ENCODE data around the gene CIB4. TPM values are rescaled to one million over a fixed set of nuclear protein-coding genes. Genes with fewer than 3 reads are reported as not detected.
"Not testable (repeated sequence)": the region's sequence is repeated elsewhere in the genome, so short reads cannot be mapped to it uniquely, and the experiment has no call there.

The CIB4 gene
- total and polyA plus RNA-seq, 2 experiments from 2014 or later, result not detected

- 9 to 12% methylated on average over 3 of the region's 3 CpGs for WGBS, 2 experiments (ENCODE audit: low coverage in 1 of 2, low lambda C conversion rate in 2 of 2, missing lambda C conversion rate in 2 of 2)
- peaks cover 83% of the 10 kb centered on the region for H3K27me3 ChIP-seq (replicated peaks; ENCODE audit: insufficient read depth)
Observed at GRCh38 chr2:26567534-26567933, 73.6 kb downstream of the CIB4 start.

GRCh38 chr2:26566731-26567130, 74.4 kb downstream of the CIB4 start:
- H3K9me2 ChIP-seq (ENCODE audit: insufficient read depth); H3K9me3 ChIP-seq (ENCODE audit: low read depth); in situ Hi-C loops (cut with MboI); H3K36me3 ChIP-seq (ENCODE audit: low read depth); H3F3A ChIP-seq (ENCODE audit: insufficient read depth); H3K4me2 ChIP-seq (ENCODE audit: unreplicated experiment); H2AFZ ChIP-seq; H3K79me2 ChIP-seq (ENCODE audit: insufficient read depth); H3K4me1 ChIP-seq (ENCODE audit: insufficient read depth); H3K9ac ChIP-seq; H3K27ac ChIP-seq; H4K20me1 ChIP-seq (ENCODE audit: insufficient read depth); DNase-seq; H3K4me3 ChIP-seq: not testable (repeated sequence)
- peaks cover 81% of the 10 kb centered on the region for H3K27me3 ChIP-seq (replicated peaks; ENCODE audit: insufficient read depth)
- WGBS, 2 experiments (ENCODE audit: low coverage in 1 of 2, low lambda C conversion rate in 2 of 2, missing lambda C conversion rate in 2 of 2), result 36 to 38% methylated on average over 1 of the region's 1 CpG

More at GRCh38 chr2:26567534-26567933, 73.6 kb downstream of the CIB4 start:
- no peaks in the 10 kb centered on the region for H3K9me3 ChIP-seq (ENCODE audit: low read depth)
- H3K9me2 ChIP-seq (ENCODE audit: insufficient read depth), result no peaks in the 10 kb centered on the region
- no peak overlapping the region for H3K9ac ChIP-seq
- in situ Hi-C loops (cut with MboI), result no loop called here
- no peak overlapping the region for H3K27ac ChIP-seq
- no peak overlapping the region for H3K4me3 ChIP-seq
- H3K79me2 ChIP-seq (ENCODE audit: insufficient read depth), result no peaks in the 10 kb centered on the region
- TF ChIP-seq EZH2phosphoT487 (IDR thresholded peaks at IDR 0.05; ENCODE audit: insufficient read depth, low read depth), result no peak
- no peak for TF ChIP-seq EZH2 (IDR thresholded peaks at IDR 0.05; ENCODE audit: insufficient read depth, poor library complexity, severe bottlenecking)
- DNase-seq, result no peak
- peaks cover 7% of the 10 kb centered on the region; the same call in 1 of the 2 replicates for H3K4me1 ChIP-seq (ENCODE audit: insufficient read depth)
- H3K4me2 ChIP-seq (ENCODE audit: unreplicated experiment), result no peak overlapping the region
- H3K36me3 ChIP-seq (ENCODE audit: low read depth), result no peaks in the 10 kb centered on the region
- no peaks in the 10 kb centered on the region for H4K20me1 ChIP-seq (ENCODE audit: insufficient read depth)
- H2AFZ ChIP-seq, result no peak overlapping the region
- H3F3A ChIP-seq (ENCODE audit: insufficient read depth), result no peaks in the 10 kb centered on the region

GRCh38 chr2:26566081-26566375, 75.1 kb downstream of the CIB4 start:
- Histone ChIP-seq H3K4me3 (no peak overlapping the region), H3F3A (ENCODE audit: insufficient read depth) (no peaks in the 10 kb centered on the region), H3K27me3 (replicated peaks; ENCODE audit: insufficient read depth) (peaks cover 80% of the 10 kb centered on the region), H3K9ac (no peak overlapping the region), H2AFZ (no peak overlapping the region), H3K9me3 (ENCODE audit: low read depth) (no peaks in the 10 kb centered on the region), H3K27ac (no peak overlapping the region), H3K36me3 (ENCODE audit: low read depth) (no peaks in the 10 kb centered on the region), H4K20me1 (ENCODE audit: insufficient read depth) (no peaks in the 10 kb centered on the region), H3K4me1 (ENCODE audit: insufficient read depth) (peaks cover 8% of the 10 kb centered on the region; the same call in 1 of the 2 replicates), H3K9me2 (ENCODE audit: insufficient read depth) (no peaks in the 10 kb centered on the region), H3K79me2 (ENCODE audit: insufficient read depth) (no peaks in the 10 kb centered on the region), H3K4me2 (ENCODE audit: unreplicated experiment) (no peak overlapping the region)
- no peak for TF ChIP-seq EZH2phosphoT487 (IDR thresholded peaks at IDR 0.05; ENCODE audit: insufficient read depth, low read depth)
- TF ChIP-seq EZH2 (IDR thresholded peaks at IDR 0.05; ENCODE audit: insufficient read depth, poor library complexity, severe bottlenecking), result no peak
- in situ Hi-C loops (cut with MboI), result no loop called here
- 46 to 49% methylated on average over 6 of the region's 6 CpGs for whole genome bisulfite sequencing, 2 experiments (ENCODE audit: low coverage in 1 of 2, low lambda C conversion rate in 2 of 2, missing lambda C conversion rate in 2 of 2)
- DNase-seq, result no peak

- no peak for DNase-seq
- peaks cover 97% of the 10 kb centered on the region for H3K27me3 ChIP-seq (replicated peaks; ENCODE audit: insufficient read depth)
Observed at GRCh38 chr2:26564121-26564644, 77.0 kb downstream of the CIB4 start.

GRCh38 chr2:26563686-26564085, 77.5 kb downstream of the CIB4 start:
- Histone ChIP-seq H3K9me2 (ENCODE audit: insufficient read depth) (no peaks in the 10 kb centered on the region), H3K9me3 (ENCODE audit: low read depth) (no peaks in the 10 kb centered on the region), H3K9ac (no peak overlapping the region), H4K20me1 (ENCODE audit: insufficient read depth) (no peaks in the 10 kb centered on the region), H3K27ac (no peak overlapping the region), H3K36me3 (ENCODE audit: low read depth) (no peaks in the 10 kb centered on the region), H3K4me3 (no peak overlapping the region), H2AFZ (no peak overlapping the region), H3K4me1 (ENCODE audit: insufficient read depth) (peaks cover 8% of the 10 kb centered on the region; the same call in 1 of the 2 replicates), H3K27me3 (replicated peaks; ENCODE audit: insufficient read depth) (peaks cover 97% of the 10 kb centered on the region), H3K79me2 (ENCODE audit: insufficient read depth) (no peaks in the 10 kb centered on the region), H3K4me2 (ENCODE audit: unreplicated experiment) (no peak overlapping the region), H3F3A (ENCODE audit: insufficient read depth) (no peaks in the 10 kb centered on the region)
- TF ChIP-seq EZH2 (IDR thresholded peaks at IDR 0.05; ENCODE audit: insufficient read depth, poor library complexity, severe bottlenecking) (no peak), EZH2phosphoT487 (IDR thresholded peaks at IDR 0.05; ENCODE audit: insufficient read depth, low read depth) (no peak)
- WGBS, 2 experiments (ENCODE audit: low coverage in 1 of 2, low lambda C conversion rate in 2 of 2, missing lambda C conversion rate in 2 of 2), result 68 to 75% methylated on average over 5 of the region's 5 CpGs
- DNase-seq, result no peak
- in situ Hi-C loops (cut with MboI), result no loop called here

More at GRCh38 chr2:26564121-26564644, 77.0 kb downstream of the CIB4 start:
- TF ChIP-seq EZH2 (IDR thresholded peaks at IDR 0.05; ENCODE audit: insufficient read depth, poor library complexity, severe bottlenecking), result no peak
- TF ChIP-seq EZH2phosphoT487 (IDR thresholded peaks at IDR 0.05; ENCODE audit: insufficient read depth, low read depth), result no peak
- Histone ChIP-seq H4K20me1 (ENCODE audit: insufficient read depth) (no peaks in the 10 kb centered on the region), H3K9ac (no peak overlapping the region), H3K9me3 (ENCODE audit: low read depth) (no peaks in the 10 kb centered on the region), H3K36me3 (ENCODE audit: low read depth) (no peaks in the 10 kb centered on the region), H3K4me3 (no peak overlapping the region), H2AFZ (no peak overlapping the region), H3K9me2 (ENCODE audit: insufficient read depth) (no peaks in the 10 kb centered on the region), H3K79me2 (ENCODE audit: insufficient read depth) (no peaks in the 10 kb centered on the region), H3K27ac (no peak overlapping the region), H3K4me2 (ENCODE audit: unreplicated experiment) (no peak overlapping the region), H3K4me1 (ENCODE audit: insufficient read depth) (peaks cover 8% of the 10 kb centered on the region; the same call in 1 of the 2 replicates), H3F3A (ENCODE audit: insufficient read depth) (no peaks in the 10 kb centered on the region)
- WGBS, 2 experiments (ENCODE audit: low coverage in 1 of 2, low lambda C conversion rate in 2 of 2, missing lambda C conversion rate in 2 of 2), result 62 to 63% methylated on average over 3 of the region's 3 CpGs
- in situ Hi-C loops (cut with MboI), result no loop called here

Data from GM23248 (cell line).